Measurements from ENCODE around the gene AGPAT1.
"Not testable (repeated sequence)": the region's sequence is repeated elsewhere in the genome, so short reads cannot be mapped to it uniquely, and the experiment has no call there.

AGPAT1 gene

DNA sequence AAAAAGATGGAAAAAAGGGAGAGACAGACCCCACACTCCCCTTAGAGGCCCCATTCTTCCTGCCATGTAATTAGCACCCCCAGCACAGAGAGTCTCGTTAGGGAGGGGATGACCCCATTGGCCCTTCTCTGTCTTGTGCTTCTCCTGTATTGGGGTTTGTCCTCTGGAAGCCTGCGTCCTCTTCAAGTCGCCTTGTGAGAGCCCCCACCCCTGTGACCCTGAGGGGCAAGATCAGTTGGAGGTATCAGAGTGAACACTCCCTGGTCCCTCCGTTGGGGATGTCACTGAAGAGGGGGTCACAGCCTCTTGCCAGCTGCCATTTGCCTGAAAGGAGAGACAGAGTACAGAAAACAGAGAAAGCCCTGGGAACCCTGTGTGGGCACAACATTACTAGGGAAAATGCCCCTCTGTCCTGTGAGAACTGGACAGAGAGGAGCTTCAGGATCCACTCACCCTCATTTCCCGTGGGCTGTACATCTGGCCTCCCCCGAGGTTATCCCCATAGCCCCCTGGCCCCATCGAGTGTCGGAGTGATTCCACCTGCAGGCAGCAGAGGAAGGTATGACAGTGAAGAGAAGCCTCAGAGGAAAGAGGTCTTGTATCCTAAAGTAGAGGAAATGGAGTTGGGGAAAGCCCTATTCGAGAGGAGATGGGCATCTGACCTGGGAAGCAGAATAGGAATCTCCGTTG, 10.4 kb upstream of the AGPAT1 start:
- DNase-seq (ENCODE audit: low spot score) = not testable (repeated sequence)

DNA sequence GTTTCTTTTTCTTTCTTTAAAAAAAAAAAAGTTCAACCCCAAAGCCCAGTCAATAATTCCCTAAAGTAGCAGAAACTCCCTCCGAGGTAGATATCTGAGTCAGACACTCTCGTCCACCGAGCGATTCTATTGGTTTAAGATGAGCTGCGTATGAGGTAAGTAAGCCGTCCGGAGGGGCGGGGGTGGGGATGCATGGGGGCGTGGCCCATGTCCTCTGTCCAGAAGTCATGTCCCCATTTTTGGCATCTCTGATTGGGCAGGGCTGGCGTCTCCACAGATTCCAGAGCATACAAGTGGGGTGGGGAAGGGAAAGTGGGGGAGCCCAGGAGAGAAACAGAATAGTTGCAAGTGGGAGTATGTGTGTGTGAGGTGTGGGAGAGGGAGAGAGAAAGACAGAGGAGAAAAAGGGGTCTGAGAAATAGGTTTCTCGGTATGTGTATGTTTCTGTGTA, 9.8 kb upstream of the AGPAT1 start:
- DNase-seq (ENCODE audit: low spot score) = not testable (repeated sequence)

DNA sequence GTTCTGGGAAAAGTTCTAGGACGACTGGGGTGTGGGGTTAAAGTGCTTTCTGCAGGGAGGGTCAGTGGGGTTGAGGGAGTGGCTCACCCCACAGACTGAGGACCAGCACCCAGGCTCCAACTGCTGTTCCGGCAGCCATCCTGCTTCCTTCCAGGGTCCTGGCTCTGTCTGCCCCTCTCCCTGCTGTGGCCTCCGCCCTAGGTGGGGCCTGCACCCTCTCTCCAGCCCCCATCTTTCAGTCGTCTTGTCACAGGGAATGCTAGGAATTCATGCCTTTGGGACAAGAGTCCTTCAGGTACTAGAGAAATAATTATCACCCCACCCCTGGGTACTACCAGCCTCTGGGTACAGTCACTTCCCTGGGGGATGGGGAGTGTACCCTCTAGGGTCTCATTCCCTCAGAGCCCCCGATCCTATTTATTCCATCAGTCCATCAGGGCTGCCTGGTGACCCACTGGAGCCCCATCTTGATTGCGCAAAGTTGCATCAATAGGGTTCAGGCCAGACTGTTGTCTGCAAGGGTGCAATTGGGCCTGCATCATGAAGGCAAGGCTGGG, 8.3 kb upstream of the AGPAT1 start, which contains the start of gene AGER:
AGER (minus strand) TSS at position 170 of the 557 bp plus-strand sequence; CDS start at position 139, 31 bp downstream.
- no peak for DNase-seq (ENCODE audit: low spot score)

DNA sequence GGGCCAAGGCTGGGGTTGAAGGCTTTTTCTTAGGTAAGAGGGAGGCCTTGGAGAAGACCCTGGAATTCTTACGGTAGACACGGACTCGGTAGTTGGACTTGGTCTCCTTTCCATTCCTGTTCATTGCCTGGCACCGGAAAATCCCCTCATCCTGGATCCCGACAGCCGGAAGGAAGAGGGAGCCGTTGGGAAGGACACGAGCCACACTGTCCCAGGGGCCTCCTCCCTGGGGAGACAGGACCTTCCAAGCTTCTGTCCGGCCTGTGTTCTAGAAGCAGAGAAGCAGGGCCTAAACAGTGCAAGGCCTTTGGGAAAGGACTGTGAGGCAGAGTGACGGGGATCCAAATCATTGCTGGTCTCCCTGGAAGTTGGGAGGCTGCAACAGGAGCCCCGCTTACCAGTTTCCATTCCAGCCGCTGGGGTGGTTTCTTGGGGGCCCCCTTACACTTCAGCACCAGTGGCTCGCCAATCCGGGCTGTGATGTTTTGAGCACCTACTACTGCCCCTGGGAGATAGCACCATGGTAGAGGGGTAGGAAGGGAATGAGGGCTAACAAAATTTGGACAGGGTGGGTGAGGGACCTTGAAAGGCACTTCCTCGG, 7.7 kb upstream of the AGPAT1 start:
- DNase-seq (ENCODE audit: low spot score) = no peak

DNA sequence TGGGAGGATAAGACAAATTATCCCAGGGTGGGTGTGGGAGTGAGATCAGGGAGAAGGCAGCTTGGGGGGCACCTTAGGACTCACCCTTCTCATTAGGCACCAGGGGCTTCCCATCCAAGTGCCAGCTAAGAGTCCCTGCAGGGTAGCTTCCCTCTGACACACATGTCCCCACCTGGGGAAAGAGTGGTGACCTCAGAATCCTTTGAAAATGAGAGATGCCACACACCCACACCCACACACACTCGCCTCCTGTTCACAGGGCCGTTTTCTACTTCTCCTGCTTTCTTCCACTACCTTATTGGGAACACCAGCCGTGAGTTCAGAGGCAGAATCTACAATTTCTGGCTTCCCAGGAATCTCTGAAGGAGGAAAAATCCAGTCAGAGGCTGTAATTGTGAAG, 7.1 kb upstream of the AGPAT1 start:
- no peak for DNase-seq (ENCODE audit: low spot score)

DNA sequence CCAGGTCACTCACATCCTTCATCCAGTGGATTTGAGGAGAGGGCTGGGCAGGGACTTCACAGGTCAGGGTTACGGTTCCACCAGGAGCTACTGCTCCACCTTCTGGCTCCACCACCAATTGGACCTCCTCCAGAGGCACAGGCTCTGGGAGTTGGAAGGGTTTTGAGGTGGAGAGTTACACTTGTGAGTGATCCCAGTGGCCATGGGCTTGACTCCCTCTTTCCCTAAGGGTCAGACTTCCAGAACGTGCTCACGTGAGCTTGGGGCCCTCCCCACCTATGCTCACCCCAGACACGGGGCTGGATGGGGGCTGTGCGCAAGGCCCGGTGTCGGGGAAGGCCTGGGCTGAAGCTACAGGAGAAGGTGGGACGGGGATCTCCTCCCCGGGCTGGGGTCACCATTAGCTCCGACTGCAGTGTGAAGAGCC, 6.7 kb upstream of the AGPAT1 start:
- DNase-seq (ENCODE audit: low spot score) = no peak

DNA sequence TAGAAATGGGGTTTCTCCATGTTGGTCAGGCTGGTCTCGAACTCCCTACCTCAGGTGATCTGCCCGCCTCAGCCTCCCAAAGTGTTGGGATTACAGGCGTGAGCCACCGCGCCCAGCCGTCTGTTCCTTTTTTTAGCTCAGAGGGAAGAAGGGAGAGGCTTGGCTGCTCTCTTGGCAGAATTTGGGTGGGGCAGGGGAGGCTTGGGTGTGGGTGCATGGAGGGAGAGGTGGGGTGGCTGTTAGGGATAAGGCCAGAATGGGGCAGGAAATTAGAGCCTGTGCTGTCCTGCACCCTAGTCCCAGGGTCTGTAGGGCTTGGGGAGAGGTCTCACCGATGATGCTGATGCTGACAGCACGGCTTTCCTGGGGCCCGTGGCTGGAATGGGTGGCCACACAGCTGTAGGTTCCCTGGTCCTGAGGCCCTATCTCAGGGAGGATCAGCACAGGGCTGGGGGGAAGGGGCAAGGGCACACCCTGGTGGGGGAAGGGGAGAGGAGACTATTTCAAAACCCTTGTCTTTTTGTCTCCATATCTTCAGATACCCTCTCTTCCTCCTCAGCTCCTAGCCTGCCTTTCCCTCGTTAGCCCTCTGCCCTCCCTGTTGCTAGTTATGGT, 6.1 kb upstream of the AGPAT1 start:
- DNase-seq (ENCODE audit: low spot score) = no peak

DNA sequence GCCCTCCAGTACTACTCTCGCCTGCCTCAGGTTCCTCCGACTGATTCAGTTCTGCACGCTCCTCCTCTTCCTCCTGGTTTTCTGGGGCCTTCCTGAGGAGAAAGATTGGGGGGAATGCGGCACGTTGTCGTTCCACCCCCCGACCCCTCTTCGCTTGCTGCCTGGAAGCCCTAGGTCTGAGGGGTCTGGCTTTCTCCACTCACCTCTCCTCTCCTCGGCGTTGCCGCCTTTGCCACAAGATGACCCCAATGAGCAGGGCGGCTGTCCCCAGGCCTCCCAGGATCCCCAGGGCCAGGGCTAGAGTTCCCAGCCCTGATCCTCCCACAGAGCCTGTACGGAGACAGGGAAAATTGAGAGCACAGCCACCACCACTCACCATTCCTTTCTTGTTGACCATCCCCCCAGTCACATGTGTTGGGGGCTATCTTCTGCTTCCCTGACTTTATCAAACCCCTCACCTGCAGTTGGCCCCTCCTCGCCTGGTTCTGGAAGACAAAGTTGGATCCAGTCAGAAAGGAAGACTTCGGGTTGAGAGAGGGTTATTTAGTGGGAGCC, 5.3 kb upstream of the AGPAT1 start:
- DNase-seq (ENCODE audit: low spot score) = no peak

DNA sequence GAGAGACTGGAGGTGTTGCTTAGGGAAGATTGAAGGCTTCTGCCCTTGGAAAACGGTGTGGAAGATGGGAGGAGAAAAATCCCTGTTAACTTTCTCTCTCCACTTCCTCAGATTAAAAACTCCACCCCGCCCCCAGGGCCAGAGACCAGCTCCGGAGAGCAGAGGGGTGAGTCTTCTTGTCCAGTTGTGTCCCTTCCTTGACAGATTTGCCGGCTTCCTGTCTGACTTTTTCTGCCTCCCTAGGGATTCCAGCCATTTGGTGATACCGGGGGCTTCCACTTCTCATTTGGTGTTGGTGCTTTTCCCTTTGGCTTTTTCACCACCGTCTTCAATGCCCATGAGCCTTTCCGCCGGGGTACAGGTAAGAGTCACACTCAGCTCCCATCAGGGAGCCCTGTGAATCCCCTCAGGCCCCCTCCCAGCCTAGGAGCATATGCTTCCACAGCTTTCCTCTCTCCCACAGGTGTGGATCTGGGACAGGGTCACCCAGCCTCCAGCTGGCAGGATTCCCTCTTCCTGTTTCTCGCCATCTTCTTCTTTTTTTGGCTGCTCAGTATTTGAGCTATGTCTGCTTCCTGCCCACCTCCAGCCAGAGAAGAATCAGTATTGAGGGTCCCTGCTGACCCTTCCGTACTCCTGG, 4.0 kb upstream of the AGPAT1 start:
- no peak for DNase-seq (ENCODE audit: low spot score)

DNA sequence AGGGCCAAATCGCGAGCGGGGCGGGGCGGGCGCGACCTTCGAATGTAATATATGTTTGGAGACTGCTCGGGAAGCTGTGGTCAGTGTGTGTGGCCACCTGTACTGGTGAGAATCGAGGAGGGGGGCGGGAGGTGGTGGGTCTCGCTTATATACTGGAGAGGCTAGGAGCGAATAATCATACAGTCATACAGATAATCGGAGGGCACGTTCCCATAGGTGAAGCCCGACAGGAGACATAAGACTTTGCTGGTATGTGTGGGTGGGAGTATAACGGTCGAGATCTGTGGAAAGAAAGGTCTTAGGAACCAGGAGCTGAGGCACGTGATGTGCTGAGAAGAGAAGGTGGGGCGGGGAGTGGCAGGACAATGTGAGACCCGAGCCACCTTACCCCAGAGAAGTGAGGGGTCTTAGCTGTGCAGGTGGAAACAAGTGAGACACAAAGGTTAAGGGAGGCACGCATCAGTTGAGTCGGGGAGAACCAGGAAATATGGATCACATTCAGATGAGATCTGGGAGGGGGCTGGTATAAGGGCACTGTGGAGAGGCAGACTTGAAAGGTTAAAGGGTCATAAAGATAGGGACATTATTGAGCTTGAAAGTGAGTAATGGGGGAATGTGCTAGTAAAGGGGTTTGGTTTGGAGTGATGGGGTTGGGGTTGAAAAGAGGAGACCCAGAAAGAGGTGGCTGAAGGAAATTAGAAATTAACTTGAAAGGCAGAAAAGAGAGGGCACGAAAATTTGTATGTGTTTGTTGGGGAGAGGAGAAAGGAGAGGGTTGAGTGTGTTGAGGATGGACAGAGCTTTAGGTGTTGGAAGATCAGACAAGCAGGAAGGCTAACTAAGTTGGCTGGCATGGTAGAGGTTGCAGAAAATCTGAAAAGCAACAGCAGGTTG, 2.9 kb upstream of the AGPAT1 start:
- DNase-seq (ENCODE audit: low spot score) = peak; percentile 39

DNA sequence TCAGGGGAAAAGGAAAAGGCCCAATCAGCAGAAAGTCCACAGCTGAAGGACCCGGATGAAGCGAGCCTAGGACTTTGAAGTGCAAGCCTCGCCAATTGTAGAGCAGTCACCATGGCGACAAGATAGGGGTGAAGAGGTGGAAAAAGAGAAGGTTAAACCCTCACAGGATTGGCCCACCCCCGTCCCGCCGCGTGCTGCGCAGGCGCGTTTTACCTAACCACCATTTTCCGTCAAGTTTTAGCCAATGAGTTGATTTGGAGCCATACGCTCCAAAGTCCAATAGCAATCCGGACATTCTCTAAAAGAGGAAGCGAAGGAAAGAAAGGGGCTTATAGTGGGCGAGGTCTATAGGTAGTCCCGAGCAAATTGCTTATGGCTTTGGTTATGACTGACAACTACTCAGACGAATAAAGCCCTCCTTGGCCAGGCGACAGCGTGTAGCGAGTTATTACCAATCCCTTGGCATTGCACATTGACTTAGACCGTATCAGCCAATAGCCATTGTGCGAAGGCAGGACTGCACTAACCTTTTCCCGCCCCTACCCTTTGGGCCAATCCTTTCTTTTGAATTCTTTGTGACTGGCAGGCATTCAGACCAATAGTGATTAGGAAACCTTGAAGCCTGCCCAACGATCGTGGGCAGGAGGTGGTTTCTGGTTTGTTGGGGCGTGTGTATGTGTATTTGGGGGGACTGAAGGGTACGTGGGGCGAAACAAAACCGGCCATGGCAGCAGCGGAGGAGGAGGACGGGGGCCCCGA, 2.1 kb upstream of the AGPAT1 start, which contains the start of gene RNF5:
RNF5 (plus strand) TSS at position 618 of the 759 bp plus-strand sequence; CDS start at position 725, 107 bp downstream.
- DNase-seq (ENCODE audit: low spot score) = peak; percentile 100

DNA sequence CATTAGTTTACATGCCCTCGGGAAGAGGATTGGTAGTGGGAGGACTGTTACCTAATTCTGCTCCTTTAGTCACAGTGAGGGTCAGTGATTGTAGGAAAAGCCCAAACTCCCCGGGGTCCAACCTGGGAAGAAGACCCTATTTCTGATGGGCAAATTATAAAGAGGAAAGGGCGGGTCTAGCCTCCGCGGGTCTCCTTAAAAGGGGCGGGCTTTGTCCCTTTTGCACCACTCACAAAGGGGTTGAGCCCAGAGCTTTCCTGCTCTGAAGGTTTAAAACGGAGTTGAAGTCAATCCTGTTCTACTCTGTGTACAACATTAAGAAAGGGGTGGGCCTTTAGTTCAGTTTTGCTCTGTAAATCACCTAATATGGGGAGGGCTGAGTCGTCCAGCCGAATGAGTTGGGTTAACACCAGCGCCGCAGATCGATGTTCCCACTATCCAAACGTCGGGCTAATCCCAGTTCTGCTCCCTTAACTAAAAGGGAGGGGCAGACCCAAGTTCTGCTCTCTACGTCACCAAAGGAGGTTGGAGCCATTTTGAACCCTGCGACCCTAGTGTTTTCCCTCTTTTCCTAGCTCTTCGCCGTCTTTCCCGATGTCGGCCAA, 1.4 kb upstream of the AGPAT1 start:
- peak; percentile 83 for DNase-seq (ENCODE audit: low spot score)

DNA sequence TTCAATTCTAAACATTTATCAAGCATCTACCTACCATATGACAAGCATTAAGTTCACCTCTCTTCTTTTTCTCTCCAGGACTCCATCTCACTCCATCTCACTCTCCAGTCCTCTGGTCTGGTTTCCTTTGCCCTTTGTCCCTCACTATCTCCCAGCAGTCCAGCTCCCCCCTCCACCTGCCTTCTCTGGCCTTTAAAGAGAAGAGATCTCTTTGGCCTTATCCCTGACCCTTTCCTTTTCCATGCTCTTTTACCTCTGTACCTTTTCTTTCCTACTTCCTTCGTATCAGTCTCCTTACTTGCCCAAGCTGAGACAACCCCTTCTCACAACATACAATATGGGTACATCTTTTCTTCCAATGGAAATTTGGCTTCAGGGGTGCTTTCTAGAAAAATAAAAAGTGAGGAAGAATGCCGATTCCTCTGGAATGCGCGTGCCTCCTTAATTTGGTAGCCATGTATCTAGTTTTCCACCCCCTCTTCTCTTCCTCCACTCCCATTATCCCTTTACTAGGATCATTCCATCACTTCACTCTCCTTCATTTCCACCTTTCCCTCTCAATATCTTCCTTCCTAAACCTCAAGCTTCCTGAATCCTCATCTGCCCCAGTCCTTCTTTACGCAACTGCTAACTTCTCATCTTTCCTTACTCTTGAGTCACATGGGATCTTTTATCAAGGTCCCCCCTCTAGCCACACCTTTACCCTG, 745 bp upstream of the AGPAT1 start:
- no peak for DNase-seq (ENCODE audit: low spot score)

DNA sequence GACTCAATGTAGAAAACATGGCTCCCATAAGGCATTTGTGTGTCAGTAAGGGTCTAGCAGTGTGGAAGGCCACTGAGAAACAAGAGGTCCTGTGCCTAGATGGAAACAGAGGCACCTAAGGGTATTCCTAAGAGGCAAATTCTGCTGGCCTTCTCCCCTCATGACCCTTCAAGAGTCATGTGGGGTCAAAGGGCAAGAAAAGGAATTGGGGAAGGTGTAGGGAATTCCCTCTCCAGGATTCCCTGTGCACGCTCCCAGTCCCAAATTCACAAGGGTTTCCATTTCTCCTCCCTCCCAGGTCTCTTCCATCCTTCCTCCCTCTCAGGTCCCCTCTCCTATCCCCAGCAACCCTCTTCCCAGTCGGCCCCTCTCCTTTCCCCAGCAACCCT, 568 bp downstream of the AGPAT1 start:
- peak; percentile 36 for DNase-seq (ENCODE audit: low spot score)

DNA sequence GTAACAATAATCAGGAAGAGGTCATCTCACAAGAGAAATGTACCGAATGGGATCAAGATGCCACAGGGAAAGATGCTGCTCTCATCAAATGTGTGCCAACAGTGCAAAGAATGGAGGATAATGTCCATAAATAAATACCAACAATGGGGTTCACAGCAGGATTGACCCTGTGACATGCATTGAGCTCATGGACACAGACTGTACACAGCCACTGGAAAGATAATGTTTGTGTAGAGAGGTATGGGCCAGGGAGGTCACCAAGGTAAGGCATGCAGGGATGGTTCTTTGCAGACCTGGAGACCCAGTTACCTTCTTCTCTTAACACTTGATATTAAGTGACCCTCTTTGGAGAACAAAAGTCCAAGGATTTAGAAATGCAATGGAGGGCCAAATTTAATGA, 1.5 kb downstream of the AGPAT1 start:
- DNase-seq (ENCODE audit: low spot score) = no peak

DNA sequence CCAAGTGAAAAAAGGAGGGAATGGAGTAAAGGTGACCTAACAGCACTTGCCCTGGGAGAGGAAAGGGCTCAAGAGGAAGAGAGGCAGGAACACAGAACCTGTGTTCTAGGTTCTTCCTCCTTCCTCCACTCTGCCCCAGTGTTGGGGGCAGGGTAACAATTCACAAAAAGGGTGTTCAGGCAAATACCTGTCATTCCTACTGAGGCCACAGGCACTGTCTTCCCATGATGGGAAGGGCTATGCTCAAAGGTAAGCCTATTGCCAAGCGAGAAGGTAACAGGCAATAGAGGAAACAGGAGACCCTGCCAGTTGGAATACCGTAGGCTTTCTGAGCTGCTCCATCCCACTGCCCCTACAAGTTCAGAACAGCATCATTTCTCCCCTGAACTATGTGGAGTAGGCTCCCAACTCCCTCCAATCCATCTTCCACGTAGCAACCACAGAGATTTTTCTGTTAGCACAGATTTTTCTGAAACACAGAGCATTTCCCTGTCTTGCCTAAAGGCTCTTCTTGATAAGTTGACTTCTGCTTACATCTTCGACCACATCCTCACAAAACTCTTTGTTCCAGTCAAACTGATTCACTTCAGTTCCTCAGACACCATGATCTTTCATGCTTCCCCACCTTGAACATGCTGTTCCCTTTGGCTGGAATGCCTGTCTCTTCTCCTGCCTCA, 2.7 kb downstream of the AGPAT1 start:
- no peak for DNase-seq (ENCODE audit: low spot score)

DNA sequence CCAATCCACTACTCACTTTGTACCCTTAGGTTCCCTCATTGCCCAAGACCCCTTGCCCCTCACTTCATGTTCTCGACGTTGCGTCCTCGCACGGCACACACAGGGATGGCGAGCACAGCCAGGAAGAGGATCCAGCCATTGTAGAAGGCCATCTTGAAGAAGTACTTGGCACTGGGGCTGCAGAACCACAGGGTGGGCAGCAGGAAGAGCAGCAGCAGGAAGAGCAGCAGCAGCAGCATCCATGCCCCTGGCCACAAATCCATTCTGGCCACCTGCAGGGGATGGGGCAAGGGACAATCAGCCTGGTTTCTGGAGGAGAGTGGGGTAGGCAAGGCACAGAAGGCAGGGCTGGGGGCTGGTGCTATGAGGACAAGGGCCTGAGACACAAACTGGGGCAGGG, 4.7 kb downstream of the AGPAT1 start:
- DNase-seq (ENCODE audit: low spot score) = no peak

DNA sequence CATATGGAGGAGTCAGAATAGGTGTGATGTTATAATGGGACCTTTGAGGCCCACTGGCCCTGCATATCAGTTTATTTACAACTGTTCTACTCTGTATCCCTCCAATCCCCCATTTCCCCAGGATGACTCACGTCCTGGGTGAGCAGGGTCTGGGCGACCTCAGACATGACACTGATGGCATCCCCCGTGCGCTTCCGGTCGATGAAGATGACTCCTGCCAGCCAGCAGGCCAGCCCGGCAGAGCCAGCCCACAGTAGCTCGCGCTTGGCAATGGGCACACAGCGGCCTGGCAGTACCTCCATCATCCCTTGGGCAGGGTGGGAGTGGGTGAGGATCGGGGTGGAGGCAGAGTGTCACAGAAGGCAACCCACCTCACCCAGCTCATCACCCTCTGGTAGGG, 5.6 kb downstream of the AGPAT1 start:
- DNase-seq (ENCODE audit: low spot score) = no peak

Measured in NAMALWA (cell line).